ENCODE results near the gene NCR3LG1. TPM values are rescaled to one million over a fixed set of nuclear protein-coding genes. Genes with fewer than 3 reads are reported as not detected.
"Not testable (repeated sequence)": the region's sequence is repeated elsewhere in the genome, so short reads cannot be mapped to it uniquely, and the experiment has no call there.

The NCR3LG1 gene
- total RNA-seq, 2 experiments from 2014 or later = 7.7 to 23.0 TPM

GRCh38 chr11:17421781-17422180, 70.2 kb downstream of the NCR3LG1 start:
- no peaks in the 10 kb centered on the region for H3K36me3 ChIP-seq (ENCODE audit: insufficient read depth, low read length)
- no peak overlapping the region for H3K27ac ChIP-seq (ENCODE audit: low read depth, low read length, poor library complexity, severe bottlenecking)
- TF ChIP-seq, protein P1, sequence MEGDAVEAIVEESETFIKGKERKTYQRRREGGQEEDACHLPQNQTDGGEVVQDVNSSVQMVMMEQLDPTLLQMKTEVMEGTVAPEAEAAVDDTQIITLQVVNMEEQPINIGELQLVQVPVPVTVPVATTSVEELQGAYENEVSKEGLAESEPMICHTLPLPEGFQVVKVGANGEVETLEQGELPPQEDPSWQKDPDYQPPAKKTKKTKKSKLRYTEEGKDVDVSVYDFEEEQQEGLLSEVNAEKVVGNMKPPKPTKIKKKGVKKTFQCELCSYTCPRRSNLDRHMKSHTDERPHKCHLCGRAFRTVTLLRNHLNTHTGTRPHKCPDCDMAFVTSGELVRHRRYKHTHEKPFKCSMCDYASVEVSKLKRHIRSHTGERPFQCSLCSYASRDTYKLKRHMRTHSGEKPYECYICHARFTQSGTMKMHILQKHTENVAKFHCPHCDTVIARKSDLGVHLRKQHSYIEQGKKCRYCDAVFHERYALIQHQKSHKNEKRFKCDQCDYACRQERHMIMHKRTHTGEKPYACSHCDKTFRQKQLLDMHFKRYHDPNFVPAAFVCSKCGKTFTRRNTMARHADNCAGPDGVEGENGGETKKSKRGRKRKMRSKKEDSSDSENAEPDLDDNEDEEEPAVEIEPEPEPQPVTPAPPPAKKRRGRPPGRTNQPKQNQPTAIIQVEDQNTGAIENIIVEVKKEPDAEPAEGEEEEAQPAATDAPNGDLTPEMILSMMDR (conservative IDR thresholded peaks at IDR 0.05; ENCODE audit: low read length) = no peak
- no peak for TF ChIP-seq EZH2phosphoT487 (IDR thresholded peaks at IDR 0.05; ENCODE audit: borderline replicate concordance, low read depth, low read length)
- H3K4me2 ChIP-seq (ENCODE audit: low read length) = no peak overlapping the region
- no TSS peak for BruUV-seq (replicated peaks)
- H3K79me2 ChIP-seq (ENCODE audit: insufficient read depth, low read depth, low read length) = no peaks in the 10 kb centered on the region
- H3K9me2 ChIP-seq (ENCODE audit: insufficient read depth, low read length) = no peaks in the 10 kb centered on the region
- H4K20me1 ChIP-seq (ENCODE audit: insufficient read depth, low read length) = no peaks in the 10 kb centered on the region
- H3K9me3 ChIP-seq (ENCODE audit: low read length) = no peaks in the 10 kb centered on the region
- intact Hi-C loops (cut with micrococcal nuclease; ENCODE audit: unreplicated experiment) = no loop called here
- H2AFZ ChIP-seq (ENCODE audit: low read length) = no peak overlapping the region
- no peak overlapping the region for H3K4me3 ChIP-seq (ENCODE audit: low read depth, low read length, poor library complexity, severe bottlenecking)
- ChIA-PET POLR2A (interaction anchor here (0.6 to 1.3 kb wide), 4 partner anchors 9 to 95 kb away, joined by 3 to 4 read pairs (median 3); no protein-coding TSS in a partner anchor), CTCF (ENCODE audit: unreplicated experiment) (no interaction called here)
- no peak for DNase-seq (ENCODE audit: low spot score)
- H3K4me1 ChIP-seq (ENCODE audit: insufficient read depth, low read length, poor library complexity, severe bottlenecking) = peaks cover 4% of the 10 kb centered on the region

- no peak for TF ChIP-seq EZH2phosphoT487 (IDR thresholded peaks at IDR 0.05; ENCODE audit: borderline replicate concordance, low read depth, low read length)
- TF ChIP-seq, protein P1 (conservative IDR thresholded peaks at IDR 0.05; ENCODE audit: low read length) = no peak
- no peak overlapping the region for H3K27ac ChIP-seq (ENCODE audit: low read depth, low read length, poor library complexity, severe bottlenecking)
- H3K4me2 ChIP-seq (ENCODE audit: low read length) = no peak overlapping the region
- no peaks in the 10 kb centered on the region for H3K9me3 ChIP-seq (ENCODE audit: low read length)
- intact Hi-C loops (cut with micrococcal nuclease; ENCODE audit: unreplicated experiment) = no loop called here
- ChIA-PET CTCF (ENCODE audit: unreplicated experiment) (interaction anchor here (0.6 kb wide), 1 partner anchor 34 kb away, joined by 5 read pairs; no protein-coding TSS in a partner anchor), POLR2A (interaction anchor here (0.6 kb wide), 1 partner anchor 59 kb away, joined by 4 read pairs; no protein-coding TSS in a partner anchor)
- DNase-seq (ENCODE audit: low spot score) = no peak
- H3K79me2 ChIP-seq (ENCODE audit: insufficient read depth, low read depth, low read length) = no peaks in the 10 kb centered on the region
- H3K9me2 ChIP-seq (ENCODE audit: insufficient read depth, low read length) = no peaks in the 10 kb centered on the region
- BruUV-seq (replicated peaks) = no TSS peak
- H3K36me3 ChIP-seq (ENCODE audit: insufficient read depth, low read length) = no peaks in the 10 kb centered on the region
- no peaks in the 10 kb centered on the region for H4K20me1 ChIP-seq (ENCODE audit: insufficient read depth, low read length)
- peaks cover 4% of the 10 kb centered on the region for H3K4me1 ChIP-seq (ENCODE audit: insufficient read depth, low read length, poor library complexity, severe bottlenecking)
- H3K4me3 ChIP-seq (ENCODE audit: low read depth, low read length, poor library complexity, severe bottlenecking) = no peak overlapping the region
- no peak overlapping the region for H2AFZ ChIP-seq (ENCODE audit: low read length)
These were observed 72.1 kb downstream of the NCR3LG1 start for GRCh38 chr11:17423533-17424310.

GRCh38 chr11:17426233-17426632, 74.6 kb downstream of the NCR3LG1 start:
- H3K36me3 ChIP-seq (ENCODE audit: insufficient read depth, low read length); H3K4me3 ChIP-seq (ENCODE audit: low read depth, low read length, poor library complexity, severe bottlenecking); H3K4me2 ChIP-seq (ENCODE audit: low read length); H3K27ac ChIP-seq (ENCODE audit: low read depth, low read length, poor library complexity, severe bottlenecking); H3K9me3 ChIP-seq (ENCODE audit: low read length); H2AFZ ChIP-seq (ENCODE audit: low read length); H3K79me2 ChIP-seq (ENCODE audit: insufficient read depth, low read depth, low read length); H3K9me2 ChIP-seq (ENCODE audit: insufficient read depth, low read length); DNase-seq (ENCODE audit: low spot score); intact Hi-C loops (cut with micrococcal nuclease; ENCODE audit: unreplicated experiment); H4K20me1 ChIP-seq (ENCODE audit: insufficient read depth, low read length); CTCF ChIA-PET (ENCODE audit: unreplicated experiment); H3K4me1 ChIP-seq (ENCODE audit: insufficient read depth, low read length, poor library complexity, severe bottlenecking); BruUV-seq (replicated peaks): not testable (repeated sequence)
- POLR2A ChIA-PET = interaction anchor here (0.7 kb wide), 1 partner anchor 26 kb away, joined by 3 read pairs; no protein-coding TSS in a partner anchor

Other genes starting within 250 kb of the NCR3LG1 start
- gene PIK3C2A, start 143.8 kb upstream of the NCR3LG1 start, total RNA-seq (2014; rRNA removed; shearing (Covaris generic)) = 17.4 and 57.2 TPM in 2 replicates
- gene PIK3C2A, start 143.8 kb upstream of the NCR3LG1 start, total RNA-seq (2022) = 41.8 and 43.9 TPM in 2 replicates
- gene NUCB2, start 75.1 kb upstream of the NCR3LG1 start, total RNA-seq (2014; rRNA removed; shearing (Covaris generic)) = 42.4 and 64.3 TPM in 2 replicates
- gene NUCB2, start 75.1 kb upstream of the NCR3LG1 start, total RNA-seq (2022) = 73.0 and 96.2 TPM in 2 replicates
- gene KCNJ11, start 36.9 kb downstream of the NCR3LG1 start, total RNA-seq (2014; rRNA removed; shearing (Covaris generic)) = 5.1 and 7.0 TPM in 2 replicates
- 7.5 and 8.0 TPM in 2 replicates for gene KCNJ11, start 36.9 kb downstream of the NCR3LG1 start, total RNA-seq (2022)
- not detected in 2 replicates for gene ABCC8, start 125.0 kb downstream of the NCR3LG1 start, total RNA-seq (2014; rRNA removed; shearing (Covaris generic))
- gene ABCC8, start 125.0 kb downstream of the NCR3LG1 start, total RNA-seq (2022) = not detected in 2 replicates
- not detected in 2 replicates for gene USH1C, start 192.6 kb downstream of the NCR3LG1 start, total RNA-seq (2014; rRNA removed; shearing (Covaris generic))
- gene USH1C, start 192.6 kb downstream of the NCR3LG1 start, total RNA-seq (2022) = not detected in 2 replicates
- not detected in 2 replicates for gene OTOG, start 195.5 kb downstream of the NCR3LG1 start, total RNA-seq (2014; rRNA removed; shearing (Covaris generic))
- gene OTOG, start 195.5 kb downstream of the NCR3LG1 start, total RNA-seq (2022) = not detected in 2 replicates